Fibroblast of pulmonary artery (primary cell): ENCODE data around the gene NEMP1.
"Not testable (repeated sequence)": the region's sequence is repeated elsewhere in the genome, so short reads cannot be mapped to it uniquely, and the experiment has no call there.

Experiments used
- DNase-seq: peaks from one replicate; pipeline ENCODE4 v3.0.0-alpha.2; 2010; ENCODE audit warnings: low read depth
- H3K4me3 ChIP-seq: replicated peaks from 2 replicates; pipeline ENCODE4 v1.5.1; 2011; ENCODE audit warnings: low read depth, mild to moderate bottlenecking, control low read depth, low read length, moderate library complexity
- TF ChIP-seq, protein P1 (sequence below): IDR thresholded peaks from 2 replicates; pipeline ENCODE4 v1.5.1; 2011; ENCODE audit warnings: mild to moderate bottlenecking, control low read depth, low read length, inconsistent platforms; ENCODE audit errors: missing control alignments

NEMP1 gene

DNA sequence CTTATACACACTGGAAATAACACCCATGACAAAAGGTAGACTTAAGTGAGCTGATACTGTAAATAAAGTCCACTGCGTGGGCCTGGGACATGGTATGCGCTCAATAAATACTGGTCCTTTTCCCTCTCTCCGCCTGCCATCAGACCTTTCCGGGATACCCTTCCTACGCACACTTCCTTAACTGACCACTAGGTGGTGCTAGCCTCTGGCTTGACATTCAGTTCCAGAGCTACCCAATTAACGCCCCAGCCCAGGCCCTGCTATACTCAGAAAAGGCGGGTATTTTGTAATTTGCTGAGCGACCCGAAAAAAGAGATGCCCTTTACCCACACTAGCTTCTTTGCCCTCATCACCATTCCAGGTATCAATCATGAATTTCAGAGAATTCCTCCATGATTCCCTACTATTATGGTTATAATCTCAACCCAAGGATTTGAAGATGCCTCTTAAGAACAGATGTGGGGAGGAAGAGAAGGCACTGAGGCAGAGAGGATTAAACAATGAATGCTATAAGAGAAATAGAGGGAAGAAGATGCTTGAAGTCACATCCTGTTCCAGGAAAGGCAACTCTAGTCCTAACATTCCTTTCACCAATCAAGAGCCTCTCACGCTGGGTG is 45.8 kb upstream of the NEMP1 start:
- H3K4me3 ChIP-seq: no peak overlapping the region
- DNase-seq: peak; percentile 81
- TF ChIP-seq, protein P1, sequence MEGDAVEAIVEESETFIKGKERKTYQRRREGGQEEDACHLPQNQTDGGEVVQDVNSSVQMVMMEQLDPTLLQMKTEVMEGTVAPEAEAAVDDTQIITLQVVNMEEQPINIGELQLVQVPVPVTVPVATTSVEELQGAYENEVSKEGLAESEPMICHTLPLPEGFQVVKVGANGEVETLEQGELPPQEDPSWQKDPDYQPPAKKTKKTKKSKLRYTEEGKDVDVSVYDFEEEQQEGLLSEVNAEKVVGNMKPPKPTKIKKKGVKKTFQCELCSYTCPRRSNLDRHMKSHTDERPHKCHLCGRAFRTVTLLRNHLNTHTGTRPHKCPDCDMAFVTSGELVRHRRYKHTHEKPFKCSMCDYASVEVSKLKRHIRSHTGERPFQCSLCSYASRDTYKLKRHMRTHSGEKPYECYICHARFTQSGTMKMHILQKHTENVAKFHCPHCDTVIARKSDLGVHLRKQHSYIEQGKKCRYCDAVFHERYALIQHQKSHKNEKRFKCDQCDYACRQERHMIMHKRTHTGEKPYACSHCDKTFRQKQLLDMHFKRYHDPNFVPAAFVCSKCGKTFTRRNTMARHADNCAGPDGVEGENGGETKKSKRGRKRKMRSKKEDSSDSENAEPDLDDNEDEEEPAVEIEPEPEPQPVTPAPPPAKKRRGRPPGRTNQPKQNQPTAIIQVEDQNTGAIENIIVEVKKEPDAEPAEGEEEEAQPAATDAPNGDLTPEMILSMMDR: peak; percentile 93

DNA sequence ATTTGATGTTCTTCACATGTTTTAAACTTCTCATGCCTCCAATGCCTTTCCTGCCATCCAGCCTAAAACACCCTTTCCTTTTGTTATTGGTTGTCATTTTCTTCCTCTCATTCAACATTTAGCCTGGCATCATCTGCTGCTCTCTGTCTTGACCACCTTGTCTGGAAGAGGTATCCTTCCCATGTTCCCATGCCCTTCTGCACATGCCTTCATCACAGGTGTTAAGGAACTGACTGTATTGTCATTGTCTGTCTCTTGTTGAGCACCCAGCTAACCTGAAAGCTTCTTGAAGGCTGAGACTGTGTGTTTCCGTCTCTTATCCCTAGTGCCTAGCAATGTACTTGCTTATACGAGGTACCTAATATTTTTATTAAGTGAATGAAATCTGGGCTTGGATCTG is 45.2 kb upstream of the NEMP1 start:
- TF ChIP-seq, protein P1: no peak
- no peak overlapping the region for H3K4me3 ChIP-seq
- DNase-seq: no peak

DNA sequence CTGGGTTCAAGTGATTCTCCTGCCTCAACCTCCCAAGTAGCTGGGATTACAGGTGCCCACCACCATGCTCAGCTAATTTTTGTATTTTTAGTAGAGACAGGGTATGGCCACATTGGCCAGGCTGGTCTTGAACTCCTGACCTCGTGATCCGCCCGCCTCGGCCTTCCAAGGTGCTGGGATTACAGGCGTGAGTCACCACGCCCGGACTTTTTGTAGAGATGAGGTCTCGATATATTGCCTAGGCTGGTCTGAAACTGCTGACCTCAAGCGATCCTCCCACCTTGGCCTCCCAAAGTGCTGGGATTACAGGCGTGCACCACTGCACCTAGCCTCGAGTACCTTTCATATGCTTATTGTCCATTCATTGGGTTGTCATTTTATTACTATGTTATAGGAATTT is 42.1 kb upstream of the NEMP1 start:
- not testable (repeated sequence) for H3K4me3 ChIP-seq, DNase-seq

DNA sequence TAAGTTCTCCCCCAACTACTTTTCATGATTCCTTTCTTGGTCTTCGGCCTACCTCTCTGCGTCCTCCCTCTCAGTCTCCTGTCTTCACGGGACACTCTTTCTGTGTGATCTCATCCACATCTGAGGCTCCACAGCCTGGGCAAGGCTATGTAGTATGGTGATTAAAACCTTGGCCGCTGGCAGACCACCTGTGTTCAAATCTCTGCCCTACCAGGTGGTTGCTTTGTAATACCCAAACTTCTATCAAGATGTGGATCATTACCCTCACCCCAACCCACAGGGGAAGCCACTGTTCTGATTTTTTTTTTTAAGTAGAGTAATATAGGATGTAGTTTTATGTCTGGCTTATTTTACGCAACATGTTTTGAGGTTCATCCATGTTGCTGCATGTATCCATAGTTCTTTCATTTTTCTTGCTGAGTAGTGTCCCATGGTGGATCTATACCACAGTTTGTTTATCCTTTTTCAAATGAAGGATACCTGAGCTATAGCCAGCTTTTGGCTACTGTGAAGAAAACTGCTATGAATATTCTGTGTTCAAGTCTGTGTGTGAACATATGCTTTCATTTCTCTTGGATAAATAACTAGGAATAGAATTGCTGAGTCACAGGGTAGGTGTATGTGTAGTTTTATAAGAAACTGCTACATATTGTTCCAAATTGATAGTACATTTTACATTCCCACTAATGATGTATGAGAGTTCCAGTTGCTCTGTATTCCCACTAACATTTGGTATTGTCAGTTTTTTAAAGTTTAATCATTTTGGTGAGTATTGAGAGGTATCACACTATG is 40.9 kb upstream of the NEMP1 start:
- no peak for DNase-seq
- TF ChIP-seq, protein P1: no peak

DNA sequence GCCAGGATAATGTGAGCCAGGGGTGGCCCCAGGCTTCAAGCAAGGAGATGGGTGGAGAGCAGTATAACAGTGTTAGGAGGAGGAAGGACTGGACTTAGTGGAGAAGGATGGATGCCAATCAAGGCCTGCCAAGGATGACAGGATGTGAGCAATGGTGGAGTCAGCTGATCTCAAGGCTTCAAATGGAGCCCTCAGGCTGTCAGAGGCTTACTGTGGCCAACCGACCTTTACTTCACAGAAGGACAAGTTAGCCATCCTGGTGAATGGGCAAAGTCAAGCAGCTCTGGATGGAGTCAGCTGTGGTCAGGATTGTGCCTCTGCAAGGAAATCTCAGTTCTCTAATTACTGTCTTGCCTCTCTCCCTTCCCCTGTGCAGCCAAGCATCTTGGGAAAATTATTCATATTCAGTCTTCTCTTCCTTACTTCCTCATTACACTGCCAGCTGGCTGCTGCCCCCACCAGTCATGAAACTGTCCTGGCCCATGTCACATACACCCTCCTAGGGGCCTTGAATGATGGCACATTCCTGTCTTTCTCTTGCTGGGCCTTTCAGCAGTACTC is 40.2 kb upstream of the NEMP1 start:
- TF ChIP-seq, protein P1: no peak
- no peak overlapping the region for H3K4me3 ChIP-seq
- DNase-seq: no peak

More for the DNA sequence above, 40.9 kb upstream of the NEMP1 start:
- H3K4me3 ChIP-seq: no peak overlapping the region

DNA sequence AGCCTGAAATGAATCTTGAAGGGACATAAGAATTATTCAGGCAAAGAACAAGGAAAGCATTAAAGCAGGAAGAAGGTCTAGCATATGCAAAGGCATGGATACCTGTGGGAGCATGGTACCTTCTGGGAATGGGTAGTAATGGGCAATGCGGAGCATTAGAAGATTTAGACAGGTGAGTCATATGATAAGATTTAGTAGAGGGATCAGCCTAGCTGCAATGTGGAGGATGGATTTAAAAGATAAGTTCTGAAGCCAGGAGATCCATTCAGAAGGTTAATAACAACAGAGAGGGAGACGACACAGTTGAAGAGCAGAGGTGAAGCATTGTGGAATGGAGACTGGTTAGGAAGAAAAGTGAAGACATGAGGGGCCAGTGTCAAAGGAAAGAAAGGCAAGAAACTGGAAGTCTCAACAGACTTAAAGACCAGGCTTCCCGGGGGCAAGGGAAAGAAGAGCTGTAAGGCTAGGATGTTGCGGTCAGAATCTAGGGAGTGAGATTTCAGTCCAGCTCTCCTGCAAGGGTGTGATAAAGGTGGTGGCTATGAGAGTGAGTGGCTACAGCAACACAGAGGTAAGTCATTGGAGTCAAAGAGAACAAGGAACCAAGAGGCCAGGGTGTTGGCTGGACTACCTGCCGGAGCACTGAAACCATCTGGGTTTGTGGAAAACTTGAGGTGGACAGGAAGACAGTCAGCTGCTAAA is 38.1 kb upstream of the NEMP1 start:
- TF ChIP-seq, protein P1: no peak
- no peak overlapping the region for H3K4me3 ChIP-seq
- no peak for DNase-seq
